Measurements from ENCODE around the gene VTA1. TPM values are rescaled to one million over a fixed set of nuclear protein-coding genes. Genes with fewer than 3 reads are reported as not detected.

Gene VTA1
- total RNA-seq, 2 donors from 2014 or later, result 26.4 to 37.3 TPM

- H3K9me3 ChIP-seq, result no peaks in the 10 kb centered on the region
- peaks cover 12% of the 10 kb centered on the region for H3K36me3 ChIP-seq
- H3K4me1 ChIP-seq (ENCODE audit: control insufficient read depth in 1 of 2, low read depth in 2 of 2), result no peaks in the 10 kb centered on the region
- H3K27ac ChIP-seq, result no peak overlapping the region
- H3K27me3 ChIP-seq (replicated peaks; ENCODE audit: insufficient read depth), result no peaks in the 10 kb centered on the region
- H3K4me3 ChIP-seq, result no peak overlapping the region
- ATAC-seq (ENCODE audit: insufficient number of reproducible peaks, low FRiP score, low read depth) (no peak), DNase-seq (ENCODE audit: low spot score) (no peak)
- no peak for TF ChIP-seq CTCF (IDR thresholded peaks at IDR 0.05)
These were observed 63.5 kb downstream of the VTA1 start for GRCh38 chr6:142210606-142211005.

- ATAC-seq (ENCODE audit: insufficient number of reproducible peaks, low FRiP score, low read depth), result no peak
- H3K4me1 ChIP-seq (ENCODE audit: control insufficient read depth in 1 of 2, low read depth in 2 of 2), result no peaks in the 10 kb centered on the region
- H3K4me3 ChIP-seq, result no peak overlapping the region
These were observed 66.3 kb downstream of the VTA1 start for GRCh38 chr6:142213402-142213801.

GRCh38 chr6:142218446-142218845 is 71.4 kb downstream of the VTA1 start:
- Histone ChIP-seq H3K9me3 (no peaks in the 10 kb centered on the region), H3K27ac (no peak overlapping the region), H3K4me3 (no peak overlapping the region), H3K36me3 (peaks cover 8% of the 10 kb centered on the region), H3K4me1 (ENCODE audit: control insufficient read depth in 1 of 2, low read depth in 2 of 2) (no peaks in the 10 kb centered on the region), H3K27me3 (replicated peaks; ENCODE audit: insufficient read depth) (no peaks in the 10 kb centered on the region)
- DNase-seq (ENCODE audit: low spot score) (no peak), ATAC-seq (ENCODE audit: insufficient number of reproducible peaks, low FRiP score, low read depth) (no peak)
- no peak for TF ChIP-seq CTCF (IDR thresholded peaks at IDR 0.05)

More at GRCh38 chr6:142213402-142213801, 66.3 kb downstream of the VTA1 start:
- H3K9me3 ChIP-seq, result no peaks in the 10 kb centered on the region
- DNase-seq (ENCODE audit: low spot score), result no peak
- no peak overlapping the region for H3K27ac ChIP-seq
- peaks cover 12% of the 10 kb centered on the region for H3K36me3 ChIP-seq
- no peak for TF ChIP-seq CTCF (IDR thresholded peaks at IDR 0.05)
- H3K27me3 ChIP-seq (replicated peaks; ENCODE audit: insufficient read depth), result no peaks in the 10 kb centered on the region

GRCh38 chr6:142222022-142222421 is 75.0 kb downstream of the VTA1 start:
- DNase-seq (ENCODE audit: low spot score) (no peak), ATAC-seq (ENCODE audit: insufficient number of reproducible peaks, low FRiP score, low read depth) (no peak)
- Histone ChIP-seq H3K4me3 (no peak overlapping the region), H3K9me3 (no peaks in the 10 kb centered on the region), H3K27me3 (replicated peaks; ENCODE audit: insufficient read depth) (no peaks in the 10 kb centered on the region), H3K36me3 (peaks cover 8% of the 10 kb centered on the region), H3K4me1 (ENCODE audit: control insufficient read depth in 1 of 2, low read depth in 2 of 2) (no peaks in the 10 kb centered on the region), H3K27ac (no peak overlapping the region)
- no peak for TF ChIP-seq CTCF (IDR thresholded peaks at IDR 0.05)

GRCh38 chr6:142223938-142224337 is 76.9 kb downstream of the VTA1 start:
- Histone ChIP-seq H3K4me3 (no peak overlapping the region), H3K27me3 (replicated peaks; ENCODE audit: insufficient read depth) (no peaks in the 10 kb centered on the region), H3K4me1 (ENCODE audit: control insufficient read depth in 1 of 2, low read depth in 2 of 2) (no peaks in the 10 kb centered on the region), H3K36me3 (peaks cover 8% of the 10 kb centered on the region), H3K9me3 (no peaks in the 10 kb centered on the region), H3K27ac (no peak overlapping the region)
- TF ChIP-seq CTCF (IDR thresholded peaks at IDR 0.05), result no peak
- DNase-seq (ENCODE audit: low spot score) (no peak), ATAC-seq (ENCODE audit: insufficient number of reproducible peaks, low FRiP score, low read depth) (no peak)

All from thoracic aorta (tissue), 2 donors.